ENCODE data around the gene CCR5. TPM values are rescaled to one million over a fixed set of nuclear protein-coding genes. Genes with fewer than 3 reads are reported as not detected.

CCR5 gene
- total and polyA plus RNA-seq, 2 of the 13 experiments (the other 11 are each of a cell fraction or from before 2014, with no cell fraction given): not detected

GRCh38 chr3:46398186-46398955 lies 27.6 kb downstream of the CCR5 start:
- ChIA-PET CTCF (ENCODE audit: low intra/inter-chr PET ratio, low total read pairs) (no interaction called here), POLR2A (no interaction called here)
- peaks cover 0 to 8% of the 10 kb centered on the region in 2 experiments; a peak in 1 of 5 replicates for H3K27me3 ChIP-seq (ENCODE audit: control insufficient read depth in 1 of 2, insufficient read depth in 2 of 2, low read length in 2 of 2)
- H3K4me1 ChIP-seq (ENCODE audit: insufficient read depth, low read length): no peaks in the 10 kb centered on the region
- no peaks in the 10 kb centered on the region for H3K9me3 ChIP-seq (ENCODE audit: low read length)
- 40% methylated on average over 6 of the region's 6 CpGs for WGBS (ENCODE audit: low lambda C conversion rate)
- FAIRE-seq (no peak), DNase-seq (ENCODE audit: low spot score) (no peak), ATAC-seq (no peak)
- no peak overlapping the region for H3K9ac ChIP-seq (ENCODE audit: insufficient read depth, low read depth, low read length)
- H4K20me1 ChIP-seq (ENCODE audit: insufficient read depth, low read length): no peaks in the 10 kb centered on the region
- no peak for TF ChIP-seq ZNF773 (CRISPR knock-in tag; IDR thresholded peaks at IDR 0.05; ENCODE audit: borderline replicate concordance)
- no peak for TF ChIP-seq ZNF75D (CRISPR knock-in tag; IDR thresholded peaks at IDR 0.05; ENCODE audit: borderline replicate concordance)
- no peak for TF ChIP-seq HNF4G (IDR thresholded peaks at IDR 0.05; ENCODE audit: borderline replicate concordance, low read depth, low read length)
- no peak for TF ChIP-seq HNF4G (CRISPR knock-in tag; IDR thresholded peaks at IDR 0.05; ENCODE audit: borderline replicate concordance, low read depth)
- BruUV-seq (replicated peaks): no TSS peak
- no peaks in the 10 kb centered on the region for H3K36me3 ChIP-seq (replicated peaks in 1 of 2; ENCODE audit: control insufficient read depth in 1 of 2, insufficient read depth in 2 of 2, low read length in 2 of 2)
- H3K27ac ChIP-seq (ENCODE audit: extremely low read length, insufficient read depth, low read length): no peak overlapping the region
- no peak overlapping the region for H3K4me2 ChIP-seq (ENCODE audit: low read depth, low read length)
- no peak overlapping the region for H2AFZ ChIP-seq (ENCODE audit: low read length)
- in situ Hi-C loops (cut with HindIII; ENCODE audit: extremely low pct_ligation_motif_present, low pct_unique_long_range_greater_than_20kb) (no loop called here), intact Hi-C loops (cut with micrococcal nuclease; ENCODE audit: unreplicated experiment) (no loop called here)
- H3K79me2 ChIP-seq (ENCODE audit: insufficient read depth, low read length): no peaks in the 10 kb centered on the region
- H3K4me3 ChIP-seq (replicated peaks in 1 of 3; ENCODE audit: insufficient read depth in 1 of 3, low read depth in 2 of 3, low read length in 3 of 3): no peak overlapping the region

DNA sequence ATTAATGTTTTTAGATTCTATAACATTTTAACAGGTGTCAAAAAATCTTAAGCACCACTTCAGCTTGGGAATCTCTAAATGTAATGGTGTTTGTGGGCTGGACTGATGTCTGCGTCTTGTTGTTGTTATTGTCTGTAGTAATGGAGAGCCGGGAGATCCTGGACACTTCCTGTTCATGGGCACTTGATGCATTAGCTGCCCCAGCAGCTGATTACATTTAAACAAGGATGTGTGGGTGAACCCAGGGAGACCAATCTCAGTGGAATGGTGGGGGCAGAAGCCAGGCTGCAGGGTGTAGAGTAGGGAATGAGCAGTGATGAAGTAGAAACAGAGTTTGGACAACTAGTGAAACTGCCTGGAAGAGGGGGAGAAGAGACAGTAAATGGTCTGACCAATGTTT lies 28.4 kb downstream of the CCR5 start:
- Histone ChIP-seq H4K20me1 (ENCODE audit: insufficient read depth, low read length) (no peaks in the 10 kb centered on the region), H3K79me2 (ENCODE audit: insufficient read depth, low read length) (no peaks in the 10 kb centered on the region), H3K9me3 (ENCODE audit: low read length) (no peaks in the 10 kb centered on the region), H3K4me2 (ENCODE audit: low read depth, low read length) (no peak overlapping the region), H3K36me3 (replicated peaks in 1 of 2; ENCODE audit: control insufficient read depth in 1 of 2, insufficient read depth in 2 of 2, low read length in 2 of 2) (no peaks in the 10 kb centered on the region), H3K27me3 (ENCODE audit: control insufficient read depth in 1 of 2, insufficient read depth in 2 of 2, low read length in 2 of 2) (peaks cover 0 to 8% of the 10 kb centered on the region in 2 experiments; a peak in 1 of 5 replicates), H2AFZ (ENCODE audit: low read length) (no peak overlapping the region), H3K27ac (ENCODE audit: extremely low read length, insufficient read depth, low read length) (no peak overlapping the region), H3K4me3 (replicated peaks in 1 of 3; ENCODE audit: insufficient read depth in 1 of 3, low read depth in 2 of 3, low read length in 3 of 3) (no peak overlapping the region), H3K9ac (ENCODE audit: insufficient read depth, low read depth, low read length) (no peak overlapping the region), H3K4me1 (ENCODE audit: insufficient read depth, low read length) (no peaks in the 10 kb centered on the region)
- intact Hi-C loops (cut with micrococcal nuclease; ENCODE audit: unreplicated experiment): no loop called here
- CTCF ChIA-PET (ENCODE audit: low intra/inter-chr PET ratio, low total read pairs): no interaction called here
- no peak for ATAC-seq
- FAIRE-seq: no peak
- WGBS (ENCODE audit: low lambda C conversion rate): 60% methylated on average over 2 of the region's 2 CpGs
- no peak for DNase-seq (ENCODE audit: low spot score)
- in situ Hi-C loops (cut with HindIII; ENCODE audit: extremely low pct_ligation_motif_present, low pct_unique_long_range_greater_than_20kb): no loop called here
- no TSS peak for BruUV-seq (replicated peaks)
- POLR2A ChIA-PET: no interaction called here
- no peak for TF ChIP-seq WIZ (CRISPR knock-in tag; IDR thresholded peaks at IDR 0.05)
- no peak for TF ChIP-seq GFI1 (CRISPR knock-in tag; IDR thresholded peaks at IDR 0.05; ENCODE audit: borderline replicate concordance)
- TF ChIP-seq ZNF816 (CRISPR knock-in tag; IDR thresholded peaks at IDR 0.05; ENCODE audit: borderline replicate concordance): no peak
- TF ChIP-seq JUNB (CRISPR knock-in tag; IDR thresholded peaks at IDR 0.05; ENCODE audit: borderline replicate concordance): no peak
- no peak for TF ChIP-seq AKNA (CRISPR knock-in tag; IDR thresholded peaks at IDR 0.05; ENCODE audit: borderline replicate concordance)
- TF ChIP-seq, protein P1, sequence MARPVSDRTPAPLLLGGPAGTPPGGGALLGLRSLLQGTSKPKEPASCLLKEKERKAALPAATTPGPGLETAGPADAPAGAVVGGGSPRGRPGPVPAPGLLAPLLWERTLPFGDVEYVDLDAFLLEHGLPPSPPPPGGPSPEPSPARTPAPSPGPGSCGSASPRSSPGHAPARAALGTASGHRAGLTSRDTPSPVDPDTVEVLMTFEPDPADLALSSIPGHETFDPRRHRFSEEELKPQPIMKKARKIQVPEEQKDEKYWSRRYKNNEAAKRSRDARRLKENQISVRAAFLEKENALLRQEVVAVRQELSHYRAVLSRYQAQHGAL (CRISPR knock-in tag; IDR thresholded peaks at IDR 0.05; ENCODE audit: not compliant biosample characterization): no peak
